ENCODE data around the gene COL23A1. TPM values are rescaled to one million over a fixed set of nuclear protein-coding genes. Genes with fewer than 3 reads are reported as not detected.

The COL23A1 gene
- total RNA-seq, 1 donor from 2014 or later, result 2.0 TPM

DNA sequence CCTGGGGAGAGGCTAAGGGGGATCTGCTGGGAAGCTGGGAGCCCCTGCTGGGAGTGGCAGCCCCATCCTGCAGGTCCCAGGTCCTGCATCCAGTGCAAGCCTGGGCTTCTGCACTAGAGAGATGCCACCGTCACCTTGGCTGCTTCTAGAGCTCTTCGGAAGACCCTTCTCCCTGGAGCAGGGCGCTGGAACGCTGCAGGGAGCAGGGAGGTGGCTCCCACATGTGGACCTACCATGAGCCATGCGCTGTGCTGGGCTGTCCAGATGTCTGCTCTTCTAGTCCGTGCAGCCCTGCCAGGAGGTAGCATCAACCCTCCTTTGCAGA is 266.7 kb downstream of the COL23A1 start:
- Histone ChIP-seq H3K36me3 (no peaks in the 10 kb centered on the region), H3K9me3 (no peaks in the 10 kb centered on the region), H3K4me3 (no peak overlapping the region), H3K27me3 (no peaks in the 10 kb centered on the region), H3K27ac (no peak overlapping the region), H3K4me1 (peaks cover 16% of the 10 kb centered on the region)
- intact Hi-C loops (cut with DNase I), result no loop called here
- DNase-seq, result peak; percentile 37
- TF ChIP-seq CTCF (IDR thresholded peaks at IDR 0.05), result no peak
- ATAC-seq, result no peak

DNA sequence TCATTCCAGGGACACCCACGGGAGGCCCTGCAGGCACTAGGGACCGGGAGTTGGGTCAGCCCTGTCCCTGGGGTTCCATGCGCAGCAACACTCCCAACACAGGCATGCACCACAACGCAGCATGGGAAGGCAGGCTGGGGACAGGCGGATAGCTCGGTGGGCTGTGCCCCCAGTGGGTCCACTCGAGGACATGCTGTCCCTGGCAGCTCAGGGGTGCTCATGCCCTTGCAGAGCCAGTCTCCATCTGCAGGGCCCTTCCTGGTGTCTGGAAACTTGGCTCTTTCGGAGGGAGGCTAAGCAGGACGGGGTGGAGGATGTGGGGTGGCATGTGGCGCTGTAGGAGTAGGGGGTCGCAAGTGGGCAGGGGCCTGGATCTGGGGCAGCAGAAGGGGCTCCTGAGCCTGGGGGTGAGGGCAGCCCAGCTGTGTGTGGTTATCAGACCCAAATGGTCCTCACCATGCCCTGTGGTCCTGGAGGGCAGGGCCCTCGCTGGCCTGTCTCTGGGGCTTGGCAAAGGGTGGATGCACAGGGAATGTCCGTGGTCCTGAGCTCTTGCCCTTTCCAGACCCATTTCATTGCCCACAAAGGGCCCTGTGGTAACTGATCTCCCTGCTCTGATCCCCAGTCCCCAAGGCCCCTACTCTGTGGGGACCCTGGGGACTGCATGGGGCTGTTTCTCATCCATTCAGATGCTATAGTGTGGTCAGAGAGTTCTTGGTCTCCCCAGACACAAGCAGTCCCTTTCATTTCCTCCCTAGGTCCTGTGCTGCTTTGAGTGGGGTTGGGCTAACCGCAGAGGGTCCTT is 267.3 kb downstream of the COL23A1 start:
- Histone ChIP-seq H3K4me1 (peaks cover 11% of the 10 kb centered on the region), H3K4me3 (no peak overlapping the region), H3K27me3 (no peaks in the 10 kb centered on the region), H3K9me3 (no peaks in the 10 kb centered on the region), H3K36me3 (no peaks in the 10 kb centered on the region), H3K27ac (no peak overlapping the region)
- DNase-seq (peak; percentile 54), ATAC-seq (no peak)
- TF ChIP-seq CTCF (IDR thresholded peaks at IDR 0.05), result no peak
- intact Hi-C loops (cut with DNase I), result no loop called here

DNA sequence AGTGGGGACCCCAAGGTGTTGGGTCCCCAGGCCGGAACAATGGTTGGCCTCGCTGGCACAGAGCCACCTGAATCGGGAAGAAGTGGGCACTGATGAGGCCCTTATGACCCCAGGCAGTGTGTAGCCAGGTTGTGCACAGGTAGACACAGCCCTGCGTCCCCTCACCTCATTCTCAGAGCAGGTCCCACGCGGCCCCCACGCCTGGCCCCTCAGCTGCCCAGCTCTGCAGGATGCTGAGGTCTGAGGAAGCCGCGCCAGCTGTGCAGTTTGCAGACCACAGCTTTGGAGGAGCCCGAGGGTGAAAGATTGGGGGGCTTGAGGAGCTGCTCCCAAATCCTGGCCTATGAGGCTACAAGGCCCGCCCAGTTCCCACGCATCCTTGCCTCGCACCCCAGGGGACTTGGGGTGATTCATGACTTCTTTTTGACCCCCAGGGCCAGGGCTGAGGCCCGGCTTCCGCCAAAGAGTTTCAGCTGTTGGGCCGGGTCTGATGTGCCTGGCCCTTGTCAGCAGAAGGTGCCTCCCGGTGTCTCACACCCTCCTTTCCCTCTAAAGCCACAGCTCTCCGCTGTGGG is 269.8 kb downstream of the COL23A1 start:
- Histone ChIP-seq H3K9me3 (no peaks in the 10 kb centered on the region), H3K27me3 (no peaks in the 10 kb centered on the region), H3K27ac (peak overlapping the region; percentile 63), H3K36me3 (no peaks in the 10 kb centered on the region), H3K4me1 (peaks cover 4% of the 10 kb centered on the region), H3K4me3 (no peak overlapping the region)
- intact Hi-C loops (cut with DNase I), result no loop called here
- peak; percentile 59 for DNase-seq
- no peak for TF ChIP-seq CTCF (IDR thresholded peaks at IDR 0.05)
- ATAC-seq, result no peak

DNA sequence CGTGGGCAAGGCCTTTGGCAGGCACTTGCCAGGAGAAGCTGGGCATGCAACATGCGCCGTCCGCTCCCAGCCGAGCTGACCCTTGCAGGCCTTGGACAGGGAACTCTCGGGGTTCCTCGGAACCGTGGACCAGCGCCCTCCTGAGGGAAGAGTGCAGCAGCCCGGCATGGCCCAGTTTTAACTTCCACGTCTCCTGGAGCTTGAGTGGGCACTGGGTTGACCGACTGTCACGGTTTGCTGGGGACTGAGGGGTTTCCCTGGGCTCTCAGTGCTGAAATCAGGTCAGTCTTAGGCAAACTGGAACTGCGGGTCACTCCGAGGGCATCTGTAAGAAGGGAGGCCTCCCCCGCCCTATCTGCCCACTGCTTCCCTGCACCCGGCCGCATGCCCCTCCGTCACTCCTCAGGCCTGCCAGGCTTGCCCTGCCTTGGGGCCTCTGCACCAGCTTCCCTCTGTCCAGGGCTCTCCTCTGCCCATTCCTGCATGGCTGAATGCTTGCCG is 270.6 kb downstream of the COL23A1 start:
- Histone ChIP-seq H3K4me1 (peaks cover 4% of the 10 kb centered on the region), H3K9me3 (no peaks in the 10 kb centered on the region), H3K27ac (no peak overlapping the region), H3K36me3 (no peaks in the 10 kb centered on the region), H3K4me3 (no peak overlapping the region), H3K27me3 (no peaks in the 10 kb centered on the region)
- ATAC-seq (no peak), DNase-seq (peak; percentile 63)
- TF ChIP-seq CTCF (IDR thresholded peaks at IDR 0.05), result no peak
- intact Hi-C loops (cut with DNase I), result no loop called here

GRCh38 chr5:178318893-178319292 is 271.3 kb downstream of the COL23A1 start:
- intact Hi-C loops (cut with DNase I), result no loop called here
- no peak for ATAC-seq
- no peak overlapping the region for H3K4me3 ChIP-seq
- no peaks in the 10 kb centered on the region for H3K36me3 ChIP-seq
- DNase-seq, result peak; percentile 38
- no peak overlapping the region for H3K27ac ChIP-seq
- no peaks in the 10 kb centered on the region for H3K9me3 ChIP-seq
- H3K27me3 ChIP-seq, result no peaks in the 10 kb centered on the region
- H3K4me1 ChIP-seq, result peaks cover 4% of the 10 kb centered on the region
- TF ChIP-seq CTCF (IDR thresholded peaks at IDR 0.05), result no peak
